CD14-positive monocyte (primary cell): Measurements from ENCODE around the gene LCP1. TPM values are rescaled to one million over a fixed set of nuclear protein-coding genes. Genes with fewer than 3 reads are reported as not detected.

Experiments used
- DNase-seq, 3 donors: peaks; one replicate each; pipeline ENCODE4 v3.0.0-alpha.2; 2011 to 2022
- H2AFZ ChIP-seq: 2 replicates; pipeline ENCODE4 v1.6.0; 2012; ENCODE audit warnings: mild to moderate bottlenecking, low read depth, low read length, inconsistent platforms; ENCODE audit not compliant: insufficient read depth, poor library complexity, severe bottlenecking
- H3K27ac ChIP-seq, 2 donors: 1 replicate in 1 of 2; 2 replicates in 1 of 2; pipeline ENCODE4 v1.5.1; 2012 to 2013; ENCODE audit warnings: low read length in 2 of 2, control low read depth in 1 of 2, inconsistent platforms in 1 of 2, low read depth in 1 of 2, mild to moderate bottlenecking in 1 of 2
- H3K27me3 ChIP-seq, 2 donors: one replicate each; pipeline versions ENCODE4 v1.6.0 to v1.6.1; 2011 to 2013; ENCODE audit warnings: low read length in 2 of 2; ENCODE audit not compliant: control insufficient read depth in 2 of 2, insufficient read depth in 2 of 2
- H3K36me3 ChIP-seq, 2 donors: replicated peaks in 1 of 2; 1 replicate in 1 of 2; 2 replicates in 1 of 2; pipeline versions ENCODE4 v1.5.1 to v1.6.1; 2012 to 2013; ENCODE audit warnings: low read length in 2 of 2, control low read depth in 1 of 2, inconsistent platforms in 1 of 2, mild to moderate bottlenecking in 1 of 2; ENCODE audit not compliant: insufficient read depth in 2 of 2, control insufficient read depth in 1 of 2
- H3K4me1 ChIP-seq, 2 donors: 1 replicate in 1 of 2; 2 replicates in 1 of 2; pipeline versions ENCODE4 v1.5.1 to v1.6.1; 2012 to 2013; ENCODE audit warnings: low read length in 2 of 2, control low read depth in 1 of 2, inconsistent platforms in 1 of 2, mild to moderate bottlenecking in 1 of 2, moderate library complexity in 1 of 2; ENCODE audit not compliant: insufficient read depth in 2 of 2, control insufficient read depth in 1 of 2
- H3K4me2 ChIP-seq: replicated peaks from 2 replicates; pipeline ENCODE3; 2012; ENCODE audit warnings: low read length, moderate library complexity, mild to moderate bottlenecking; ENCODE audit not compliant: poor library complexity, severe bottlenecking; ENCODE audit errors: extremely low read depth
- H3K4me3 ChIP-seq, 3 experiments: fragments of 200-600 bp in 1 of 3; sonication (generic) in 1 of 3; replicated peaks in 1 of 3; 1 replicate in 2 of 3; 2 replicates in 1 of 3; pipeline ENCODE4 v1.5.1; 2011 to 2013; ENCODE audit warnings: low read length in 3 of 3, mild to moderate bottlenecking in 3 of 3, control low read depth in 2 of 3, low read depth in 2 of 3, inconsistent platforms in 1 of 3, moderate library complexity in 1 of 3
- H3K79me2 ChIP-seq: 2 replicates; pipeline ENCODE4 v1.6.0; 2012; ENCODE audit warnings: mild to moderate bottlenecking, control low read depth, inconsistent platforms, low read length, moderate library complexity; ENCODE audit not compliant: insufficient read depth
- H3K9ac ChIP-seq: 2 replicates; pipeline ENCODE4 v1.6.0; 2017; ENCODE audit warnings: low read length, mild to moderate bottlenecking; ENCODE audit not compliant: insufficient read depth, poor library complexity, severe bottlenecking
- H3K9me3 ChIP-seq, 2 donors: replicated peaks in 1 of 2; 1 replicate in 1 of 2; 2 replicates in 1 of 2; pipeline versions ENCODE4 v1.5.1 to v1.6.1; 2012 to 2013; ENCODE audit warnings: low read length in 2 of 2, control low read depth in 1 of 2; ENCODE audit not compliant: control insufficient read depth in 1 of 2, insufficient read depth in 1 of 2
- H4K20me1 ChIP-seq: 2 replicates; pipeline ENCODE4 v1.6.0; 2012; ENCODE audit warnings: mild to moderate bottlenecking, low read length, control low read depth, moderate library complexity; ENCODE audit not compliant: insufficient read depth
- H3K27ac Mint-ChIP-seq, 7 donors: one replicate each; pipeline ENCODE4 v1.8.0; 2020; ENCODE audit warnings: mild to moderate bottlenecking in 7 of 7, mixed read lengths in 7 of 7, moderate library complexity in 6 of 7, inconsistent platforms in 2 of 7
- H3K27me3 Mint-ChIP-seq, 3 donors: one replicate each; pipeline ENCODE4 v1.8.0; 2021 to 2022; ENCODE audit warnings: low read depth in 3 of 3, mild to moderate bottlenecking in 3 of 3, mixed read lengths in 3 of 3, moderate library complexity in 3 of 3, inconsistent platforms in 1 of 3
- H3K36me3 Mint-ChIP-seq, 2 donors: one replicate each; pipeline ENCODE4 v1.8.0; 2020; ENCODE audit warnings: mixed read lengths in 2 of 2, inconsistent platforms in 1 of 2, mild to moderate bottlenecking in 1 of 2
- H3K4me1 Mint-ChIP-seq: one replicate; pipeline ENCODE4 v1.8.0; 2020; ENCODE audit warnings: mild to moderate bottlenecking, mixed read lengths
- H3K4me3 Mint-ChIP-seq, 2 donors: one replicate each; pipeline ENCODE4 v1.8.0; 2020; ENCODE audit warnings: mild to moderate bottlenecking in 2 of 2, mixed read lengths in 2 of 2, moderate library complexity in 1 of 2
- H3K9me3 Mint-ChIP-seq, 7 donors: one replicate each; pipeline ENCODE4 v1.8.0; 2020 to 2022; ENCODE audit warnings: mixed read lengths in 7 of 7, mild to moderate bottlenecking in 6 of 7, moderate library complexity in 6 of 7, inconsistent platforms in 2 of 7
- WGBS: methylation state at CpG from one replicate; pipeline ENCODE4 v1.1.5; 2013; ENCODE audit warnings: missing lambda C conversion rate; ENCODE audit not compliant: insufficient coverage; 5-methylcytosine and 5-hydroxymethylcytosine counted together
- intact Hi-C, 2 donors: fragments of 100-400 bp; cut with micrococcal nuclease; formaldehyde crosslinking; loops; one replicate each; pipeline versions ENCODE4 v1.15.0 to v1.15.1; 2023
- polyA plus RNA-seq, 3 donors: library from polyadenylated mRNA; depleted of rRNA in 1 of 3; unstranded in 2 of 3; stranded (reverse) in 1 of 3; fragments of 300-500 nt in 2 of 3; fragments of >200 nt in 1 of 3; fragmentation: Illumina TruSeq in 2 of 3; gene quantifications; 1 replicate in 2 of 3; 2 replicates in 1 of 3; pipeline ENCODE4 v1.2.3, GENCODE V29; 2012 to 2021
- TF ChIP-seq, protein P1 (sequence below): fragments of 200-600 bp; IDR thresholded peaks from one replicate; pipeline ENCODE4 v1.8.0; 2022; ENCODE audit warnings: antibody characterized with exemption, mild to moderate bottlenecking

LCP1 gene
- polyA plus RNA-seq, 3 donors: 653 to 2,003 (median 1,636) TPM

DNA sequence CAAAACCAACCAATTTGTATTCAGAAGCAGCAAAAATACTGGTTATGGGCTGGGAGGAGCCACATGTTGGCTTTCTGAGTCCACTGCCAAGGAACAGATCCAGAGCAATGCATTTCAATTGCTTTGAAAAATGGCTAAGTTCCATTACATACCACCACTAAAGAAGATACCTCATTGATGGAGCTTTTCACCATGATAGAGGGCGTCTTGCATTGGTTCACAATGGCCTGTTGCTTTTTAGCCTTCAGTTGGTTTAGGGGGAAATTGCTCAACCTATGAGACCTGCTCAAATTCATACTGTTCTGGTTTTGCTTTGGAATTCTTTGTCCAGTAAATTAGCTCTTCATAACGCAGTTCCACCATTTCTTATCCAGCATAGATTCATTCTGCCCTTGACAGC lies 55.9 kb downstream of the LCP1 start:
- Histone ChIP-seq H3K4me1 (peaks cover 21 to 27% of the 10 kb centered on the region in 2 donors), H3K27me3 (no peaks in the 10 kb centered on the region), H3K27ac (peak overlapping the region in 1 of 2 donors; percentile 62), H3K79me2 (peaks cover 8% of the 10 kb centered on the region), H4K20me1 (peaks cover 70% of the 10 kb centered on the region), H3K4me3 (no peak overlapping the region), H3K36me3 (peaks cover 50 to 53% of the 10 kb centered on the region in 2 donors), H3K9me3 (no peaks in the 10 kb centered on the region), H3K9ac (no peak overlapping the region), H2AFZ (no peak overlapping the region), H3K4me2 (no peak overlapping the region)
- intact Hi-C loops: loop anchor here (5.0 to 10.0 kb wide), 3 partner anchors 71 to 321 kb away; partner anchors contain the start of gene ZC3H13 (in 2 of the 2)
- Mint-ChIP-seq H3K4me3 (no peak overlapping the region), H3K4me1 (peaks cover 35% of the 10 kb centered on the region), H3K9me3 (no peaks in the 10 kb centered on the region), H3K27ac (peak overlapping the region in 6 of 7 donors; percentile 4 to 84 (median 42)), H3K27me3 (peaks cover 0 to 1% (median 0%) of the 10 kb centered on the region in 3 donors), H3K36me3 (peaks cover 52 to 54% of the 10 kb centered on the region in 2 donors)
- no CpG with 5 or more reads among the region's 2 CpGs for WGBS
- TF ChIP-seq, protein P1, sequence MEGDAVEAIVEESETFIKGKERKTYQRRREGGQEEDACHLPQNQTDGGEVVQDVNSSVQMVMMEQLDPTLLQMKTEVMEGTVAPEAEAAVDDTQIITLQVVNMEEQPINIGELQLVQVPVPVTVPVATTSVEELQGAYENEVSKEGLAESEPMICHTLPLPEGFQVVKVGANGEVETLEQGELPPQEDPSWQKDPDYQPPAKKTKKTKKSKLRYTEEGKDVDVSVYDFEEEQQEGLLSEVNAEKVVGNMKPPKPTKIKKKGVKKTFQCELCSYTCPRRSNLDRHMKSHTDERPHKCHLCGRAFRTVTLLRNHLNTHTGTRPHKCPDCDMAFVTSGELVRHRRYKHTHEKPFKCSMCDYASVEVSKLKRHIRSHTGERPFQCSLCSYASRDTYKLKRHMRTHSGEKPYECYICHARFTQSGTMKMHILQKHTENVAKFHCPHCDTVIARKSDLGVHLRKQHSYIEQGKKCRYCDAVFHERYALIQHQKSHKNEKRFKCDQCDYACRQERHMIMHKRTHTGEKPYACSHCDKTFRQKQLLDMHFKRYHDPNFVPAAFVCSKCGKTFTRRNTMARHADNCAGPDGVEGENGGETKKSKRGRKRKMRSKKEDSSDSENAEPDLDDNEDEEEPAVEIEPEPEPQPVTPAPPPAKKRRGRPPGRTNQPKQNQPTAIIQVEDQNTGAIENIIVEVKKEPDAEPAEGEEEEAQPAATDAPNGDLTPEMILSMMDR: no peak
- DNase-seq: no peak

DNA sequence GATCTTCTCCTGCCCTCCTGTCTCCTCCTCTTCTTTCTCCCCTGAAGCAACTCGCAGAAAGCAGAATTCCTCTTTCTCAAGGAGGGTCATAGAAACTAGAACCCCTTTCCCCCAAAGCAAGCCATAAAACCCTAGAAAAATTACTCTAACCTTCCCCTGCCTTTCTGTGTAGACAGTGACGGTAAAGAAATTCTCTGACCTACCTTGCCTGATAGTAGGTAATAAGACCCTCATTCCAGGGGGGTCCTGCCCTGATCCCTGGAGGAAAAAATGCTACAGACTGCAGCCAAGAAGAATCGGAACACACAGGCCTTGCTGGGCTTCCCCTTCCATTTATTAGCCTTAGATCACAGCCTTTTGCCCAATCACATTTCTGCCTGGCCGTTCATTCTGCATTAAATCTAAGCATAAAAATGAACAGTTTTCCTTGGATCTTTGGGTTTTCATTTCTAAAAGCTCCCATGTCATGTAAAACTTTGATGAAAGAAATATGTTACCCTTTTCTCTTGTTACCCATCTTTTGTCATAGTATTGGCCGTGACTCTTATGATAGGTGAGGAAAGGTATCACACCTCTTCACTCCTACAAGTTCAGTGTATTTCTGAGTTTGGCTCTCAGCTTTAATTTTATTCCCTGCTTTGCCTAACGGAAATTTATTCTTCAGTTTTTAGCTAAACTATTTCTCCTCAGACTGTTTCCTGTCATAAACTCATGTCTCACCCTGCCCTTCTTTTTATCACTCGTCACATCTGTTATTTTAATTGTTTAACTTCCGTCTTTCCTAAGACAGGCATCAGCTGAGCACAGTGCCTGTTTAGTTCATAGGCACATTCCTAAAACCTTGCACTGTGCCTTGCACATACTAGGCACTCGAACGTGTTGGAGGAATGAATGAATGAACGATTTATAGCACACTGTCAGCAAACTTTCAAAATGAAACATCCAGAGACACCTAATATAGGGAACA lies 56.7 kb downstream of the LCP1 start:
- Histone ChIP-seq H2AFZ (no peak overlapping the region), H3K79me2 (peaks cover 1% of the 10 kb centered on the region), H3K9ac (no peak overlapping the region), H3K27me3 (no peaks in the 10 kb centered on the region), H3K27ac (peak overlapping the region in 1 of 2 donors; percentile 62), H3K36me3 (peaks cover 42 to 45% of the 10 kb centered on the region in 2 donors), H3K4me1 (peaks cover 21 to 27% of the 10 kb centered on the region in 2 donors), H3K4me2 (peak overlapping the region; percentile 23), H3K4me3 (no peak overlapping the region), H3K9me3 (no peaks in the 10 kb centered on the region), H4K20me1 (peaks cover 62% of the 10 kb centered on the region)
- Mint-ChIP-seq H3K4me1 (peaks cover 35% of the 10 kb centered on the region), H3K4me3 (peak overlapping the region; percentile 25 to 71), H3K27me3 (peaks cover 0 to 1% (median 0%) of the 10 kb centered on the region in 3 donors), H3K27ac (peak overlapping the region; percentile 35 to 83 (median 78)), H3K9me3 (no peaks in the 10 kb centered on the region), H3K36me3 (peaks cover 44 to 46% of the 10 kb centered on the region in 2 donors)
- WGBS: 0% methylated on average over 1 of the region's 11 CpGs
- intact Hi-C loops: loop anchor here (5.0 to 10.0 kb wide), 3 partner anchors 70 to 320 kb away; partner anchors contain the start of gene ZC3H13 (in 2 of the 2)
- DNase-seq: peak in 1 of 3 donors; percentile 32
- TF ChIP-seq, protein P1: no peak
